GM23248 (cell line): ENCODE measurements around the gene TBX5.

Experiments used
- EZH2 ChIP-seq: fragments of 200-600 bp; sonication (generic); IDR thresholded peaks from 2 replicates; pipeline ENCODE4 v1.6.1; 2018; ENCODE audit warnings: antibody characterized with exemption, mild to moderate bottlenecking; ENCODE audit not compliant: insufficient read depth, poor library complexity, severe bottlenecking
- EZH2phosphoT487 ChIP-seq: fragments of 200-600 bp; sonication (generic); IDR thresholded peaks from 2 replicates; pipeline ENCODE4 v1.6.1; 2018; ENCODE audit warnings: antibody characterized with exemption, moderate library complexity, mild to moderate bottlenecking, low read depth; ENCODE audit not compliant: insufficient read depth

DNA sequence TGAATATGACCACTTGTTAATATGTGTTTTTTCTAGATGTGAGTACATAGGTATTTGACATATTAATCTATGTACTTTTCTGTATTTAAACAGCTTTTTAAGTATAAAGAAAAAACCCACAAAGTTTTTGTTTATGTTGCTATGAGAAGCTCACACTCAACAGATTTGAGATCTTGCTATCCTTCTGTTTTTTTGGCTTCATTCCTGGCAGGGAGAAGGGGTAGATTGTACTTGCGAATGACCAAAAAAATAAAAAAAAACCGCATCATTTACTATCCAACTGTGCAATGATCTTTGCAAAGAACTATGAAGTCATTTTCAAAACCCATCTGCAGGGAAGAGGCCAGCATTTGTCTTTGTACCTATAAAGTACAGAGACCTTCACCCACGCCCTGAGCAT is 28.4 kb upstream of the TBX5 start:
- TF ChIP-seq EZH2 = no peak
- TF ChIP-seq EZH2phosphoT487 = no peak
